SHP77 treated with DMSO at 0.1 percent for 48 hours (cell line): ENCODE measurements around the gene C5orf63.
"Not testable (repeated sequence)": the region's sequence is repeated elsewhere in the genome, so short reads cannot be mapped to it uniquely, and the experiment has no call there.

Source experiments
- DNase-seq: peaks from one replicate; lab custom pipeline; 2025; lab: John Stamatoyannopoulos, UW

Gene C5orf63

GRCh38 chr5:127074466-127074865, 1.2 kb upstream of the C5orf63 start:
- no peak for DNase-seq

GRCh38 chr5:127070243-127070642, 3.1 kb downstream of the C5orf63 start:
- DNase-seq, result no peak

- DNase-seq, result no peak
These were observed 4.6 kb downstream of the C5orf63 start for GRCh38 chr5:127068493-127069214.

- no peak for DNase-seq
These were observed 6.6 kb downstream of the C5orf63 start for GRCh38 chr5:127066721-127067120.

GRCh38 chr5:127064253-127064840, 9.0 kb downstream of the C5orf63 start:
- DNase-seq, result no peak

- no peak for DNase-seq
These were observed 9.9 kb downstream of the C5orf63 start for GRCh38 chr5:127063257-127063913.

- no peak for DNase-seq
These were observed 11.3 kb downstream of the C5orf63 start for GRCh38 chr5:127061956-127062355.

GRCh38 chr5:127061537-127061936, 11.8 kb downstream of the C5orf63 start:
- DNase-seq, result no peak

- DNase-seq, result no peak
These were observed 12.8 kb downstream of the C5orf63 start for GRCh38 chr5:127060470-127060985.

- DNase-seq, result no peak
These were observed 16.4 kb downstream of the C5orf63 start for GRCh38 chr5:127056896-127057295.

GRCh38 chr5:127055880-127056653, 17.2 kb downstream of the C5orf63 start:
- DNase-seq, result no peak

- not testable (repeated sequence) for DNase-seq
These were observed 19.8 kb downstream of the C5orf63 start for GRCh38 chr5:127053551-127053950.

GRCh38 chr5:127053049-127053448, 20.3 kb downstream of the C5orf63 start:
- DNase-seq, result no peak

- no peak for DNase-seq
These were observed 21.7 kb downstream of the C5orf63 start for GRCh38 chr5:127051591-127051990.

- DNase-seq, result no peak
These were observed 26.8 kb downstream of the C5orf63 start for GRCh38 chr5:127046343-127047072.

GRCh38 chr5:127042593-127042992, 30.7 kb downstream of the C5orf63 start:
- no peak for DNase-seq

- no peak for DNase-seq
These were observed 31.7 kb downstream of the C5orf63 start for GRCh38 chr5:127041571-127041970.

- no peak for DNase-seq
These were observed 32.3 kb downstream of the C5orf63 start for GRCh38 chr5:127040796-127041520.

GRCh38 chr5:127038550-127038949, 34.8 kb downstream of the C5orf63 start:
- no peak for DNase-seq

GRCh38 chr5:127031863-127032232, 41.5 kb downstream of the C5orf63 start:
- no peak for DNase-seq
